ENCODE measurements around the gene CCDC86.

CCDC86 gene

DNA sequence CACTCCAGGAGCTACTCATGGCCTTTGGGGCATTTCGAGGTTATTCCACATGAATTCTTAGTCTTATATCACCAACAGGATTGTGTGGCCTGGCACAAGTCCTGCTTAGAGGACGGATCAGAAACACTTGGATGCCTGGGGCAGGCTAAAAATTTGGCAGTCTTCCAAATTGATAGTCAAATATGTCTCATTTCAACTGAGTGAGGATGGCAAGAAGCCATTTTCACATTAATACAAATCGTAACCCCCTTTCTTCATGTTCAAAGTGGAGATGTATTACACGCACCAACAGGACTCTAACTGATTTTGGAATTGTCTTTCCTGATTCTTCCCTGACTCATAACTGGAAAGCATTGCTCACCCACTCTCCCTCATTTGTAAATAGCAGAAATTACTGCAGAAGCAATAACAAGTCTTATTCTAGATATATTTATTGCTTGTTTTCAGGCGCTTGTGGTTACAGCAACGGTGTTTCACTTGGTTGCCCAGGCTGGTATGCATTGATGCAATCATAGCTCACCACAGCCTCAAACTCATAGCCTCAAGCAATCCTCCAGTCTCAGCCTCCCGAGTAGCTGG, 10.3 kb upstream of the CCDC86 start:
- no peak for DNase-seq (ENCODE audit: low spot score)

DNA sequence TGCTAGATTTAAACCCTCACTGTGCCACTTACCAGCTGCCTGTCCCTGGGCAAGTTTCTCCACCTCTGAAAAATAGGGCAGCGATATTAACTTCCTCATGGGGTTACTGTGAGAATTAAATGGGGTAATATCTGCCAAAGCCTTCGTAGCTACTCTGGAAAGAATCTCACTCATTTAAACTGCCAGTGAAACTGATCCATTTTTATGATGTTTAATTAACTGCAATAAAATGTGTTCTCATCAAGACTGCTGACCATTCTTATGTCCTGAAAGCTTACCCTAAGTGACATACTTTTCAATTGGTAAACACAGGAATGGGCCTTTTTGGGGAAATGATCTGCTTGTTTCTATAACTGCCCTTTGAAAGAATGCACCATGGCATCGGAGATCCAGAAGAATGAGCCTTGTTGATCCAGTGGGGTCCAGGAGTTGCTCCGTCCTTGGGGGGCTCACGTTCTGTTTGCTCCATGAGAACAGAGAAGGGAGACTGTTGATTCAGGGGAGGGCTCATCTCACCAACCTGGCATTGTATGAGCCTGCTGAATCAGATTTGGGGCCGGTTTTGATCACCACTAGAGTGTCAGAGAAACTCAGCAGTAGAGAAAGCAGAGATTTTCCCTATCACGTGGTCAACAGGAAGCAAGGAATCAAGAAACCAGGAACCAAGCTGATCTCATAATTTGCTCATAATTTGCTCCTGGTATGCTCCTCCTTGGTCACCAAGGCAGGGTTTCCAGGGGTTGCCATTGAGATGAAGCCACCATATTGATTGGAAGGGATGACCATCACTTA, 7.0 kb upstream of the CCDC86 start:
- no peak for DNase-seq (ENCODE audit: low spot score)

DNA sequence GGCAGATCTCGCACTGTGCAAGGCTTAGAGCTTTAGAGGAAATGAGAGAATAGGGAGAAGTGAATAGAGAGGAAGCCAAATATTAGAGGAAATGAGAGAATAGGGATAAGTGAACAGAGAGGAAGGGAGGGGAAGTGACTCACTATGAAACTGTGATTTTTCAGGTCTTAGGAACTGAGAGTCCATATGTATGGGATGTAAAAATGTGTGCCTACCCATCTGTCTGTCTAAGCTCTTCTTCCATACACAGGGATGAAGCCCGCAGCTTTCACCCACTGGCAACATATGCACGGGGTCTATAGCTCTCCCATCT, 6.4 kb upstream of the CCDC86 start:
- no peak for DNase-seq (ENCODE audit: low spot score)

DNA sequence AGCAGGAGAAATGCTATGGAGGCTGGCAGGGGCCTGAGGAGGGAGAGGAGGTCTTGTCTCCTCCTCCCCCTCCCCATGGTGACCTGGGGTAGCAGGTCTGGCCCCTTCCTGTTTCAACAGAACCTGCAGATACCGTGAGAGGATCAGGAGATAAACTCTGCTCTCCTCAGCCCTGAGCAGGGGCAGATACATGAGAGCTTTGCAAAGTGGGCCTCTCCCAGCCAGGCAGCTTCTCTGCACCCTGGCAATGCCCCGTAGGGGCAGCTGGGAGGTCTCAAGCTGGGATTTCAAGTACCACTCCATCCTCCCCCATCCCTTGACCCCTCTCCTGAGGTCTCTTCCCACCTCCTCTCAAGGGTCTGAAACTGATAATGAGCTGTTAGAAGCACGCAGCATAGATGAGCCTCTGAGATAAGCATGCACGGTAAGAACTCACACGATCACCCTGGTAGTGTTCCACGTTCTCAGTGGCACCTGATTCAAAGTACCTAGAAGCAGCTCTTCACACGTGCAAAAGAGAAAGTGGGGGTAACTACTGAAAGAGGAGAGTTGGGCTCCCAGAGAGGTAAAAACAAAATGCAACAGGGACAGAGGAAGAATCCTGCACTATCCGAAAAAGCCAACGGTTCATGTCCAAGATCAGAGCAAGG, 4.9 kb upstream of the CCDC86 start:
- DNase-seq (ENCODE audit: low spot score) = no peak

GRCh38 chr11:60838132-60838531, 3.8 kb upstream of the CCDC86 start:
- no peak for DNase-seq (ENCODE audit: low spot score)

DNA sequence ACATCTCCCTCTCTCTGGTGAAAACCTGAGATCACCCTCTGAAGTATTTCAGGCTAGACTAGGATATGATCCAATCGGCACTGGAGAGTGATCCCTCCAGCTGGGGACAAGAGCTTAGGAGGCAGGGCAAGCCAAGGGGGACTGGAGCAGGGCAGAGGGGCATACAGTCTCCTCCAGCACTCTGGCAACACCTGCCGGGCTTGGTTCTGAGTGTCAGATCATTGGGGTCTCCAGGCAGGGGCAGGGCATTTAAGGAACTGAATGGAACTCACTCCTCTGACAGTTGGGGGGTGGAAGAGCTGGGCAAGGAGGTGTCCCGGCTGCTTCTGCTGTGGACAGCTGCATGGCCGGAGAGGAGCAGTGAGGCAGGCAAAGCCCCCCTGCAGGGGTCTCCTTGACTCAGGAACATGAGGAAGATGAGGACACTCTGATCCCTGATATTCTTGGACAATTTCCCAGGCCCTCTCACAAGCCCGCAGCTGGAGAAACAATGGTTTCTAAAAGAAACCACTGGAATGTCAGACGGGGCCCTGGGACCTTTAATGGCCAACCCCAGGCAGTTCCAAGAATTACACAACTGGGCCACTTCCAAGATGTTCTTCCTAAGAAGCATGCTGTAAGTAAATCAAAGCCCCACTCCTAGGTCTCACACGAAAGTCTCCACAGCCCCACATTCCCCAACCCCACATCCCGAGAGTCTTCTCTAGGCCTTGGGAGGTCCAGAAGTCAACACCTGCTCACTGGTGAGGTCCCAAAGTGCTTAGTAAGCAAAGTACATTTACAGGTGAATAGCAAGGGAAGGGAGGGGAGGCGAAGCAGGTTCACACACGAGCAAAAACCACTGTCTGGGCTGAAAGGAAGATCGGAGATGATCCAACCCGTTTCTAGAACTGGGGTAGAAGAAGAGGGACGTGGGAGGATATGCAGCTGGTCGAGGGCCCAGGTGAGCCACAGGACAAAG, 1.2 kb upstream of the CCDC86 start:
- no peak for DNase-seq (ENCODE audit: low spot score)

DNA sequence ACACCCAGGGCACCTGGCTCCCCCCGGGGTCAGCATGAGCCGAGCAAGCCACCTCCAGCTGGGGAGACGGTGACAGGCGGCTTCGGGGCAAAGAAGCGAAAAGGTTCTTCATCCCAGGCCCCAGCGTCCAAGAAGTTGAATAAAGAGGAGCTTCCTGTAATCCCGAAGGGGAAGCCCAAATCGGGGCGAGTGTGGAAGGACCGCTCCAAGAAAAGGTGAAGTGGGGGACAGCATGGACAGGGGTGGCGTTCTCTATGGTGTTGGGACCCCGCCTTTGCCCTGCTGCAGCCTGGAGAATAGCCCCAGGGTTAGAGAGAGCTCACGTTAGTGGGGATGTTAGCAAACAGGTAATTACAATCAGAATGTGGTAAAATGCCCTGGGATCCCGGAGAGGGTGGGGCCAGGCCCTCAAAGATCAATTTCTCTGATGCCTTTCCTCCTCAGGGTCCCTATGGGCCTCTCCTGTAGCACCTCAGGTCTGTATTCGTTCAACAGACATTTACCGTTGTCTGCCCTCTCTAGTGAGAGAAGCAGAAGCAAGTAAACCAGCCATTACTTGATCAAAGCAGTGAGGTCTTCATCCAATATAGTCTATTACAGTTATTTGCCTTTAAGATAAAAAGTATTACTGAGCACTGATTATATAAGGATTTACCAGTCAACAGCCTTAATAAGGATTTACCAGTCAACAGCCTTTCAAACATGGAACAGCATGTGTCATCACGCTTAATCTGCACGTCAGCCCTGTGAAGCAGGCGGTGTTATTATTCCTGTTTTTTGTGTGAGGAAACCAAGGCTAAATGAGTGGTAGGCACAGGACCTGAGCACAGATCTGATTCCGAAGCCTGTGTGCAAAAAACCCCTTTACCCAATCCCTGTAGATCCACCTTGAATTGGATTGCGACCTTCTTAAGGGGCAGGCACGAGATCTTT, 1.0 kb downstream of the CCDC86 start:
- DNase-seq (ENCODE audit: low spot score) = no peak

GRCh38 chr11:60844045-60844869, 2.3 kb downstream of the CCDC86 start:
- no peak for DNase-seq (ENCODE audit: low spot score)

DNA sequence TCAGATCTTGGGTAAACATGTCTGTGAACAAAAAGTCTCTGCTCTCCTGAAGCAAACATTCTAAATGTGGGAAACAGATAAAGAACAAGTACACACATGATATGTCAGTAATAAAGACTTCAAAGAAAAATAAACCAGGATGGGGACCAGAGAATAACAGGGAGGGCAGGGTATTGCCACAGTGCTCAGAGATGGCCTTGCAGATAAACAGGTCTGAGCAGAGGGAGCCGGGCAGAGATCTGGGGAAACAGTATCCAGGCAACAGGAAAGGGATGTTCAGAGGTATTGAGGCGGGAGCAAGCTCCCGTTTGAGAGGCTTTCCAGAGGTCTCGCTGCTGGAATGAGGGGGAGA, 2.9 kb downstream of the CCDC86 start:
- DNase-seq (ENCODE audit: low spot score) = no peak

GRCh38 chr11:60845338-60845737, 3.4 kb downstream of the CCDC86 start:
- DNase-seq (ENCODE audit: low spot score) = no peak

GRCh38 chr11:60847281-60847680, 5.4 kb downstream of the CCDC86 start:
- no peak for DNase-seq (ENCODE audit: low spot score)

- no peak for DNase-seq (ENCODE audit: low spot score)
These were observed 6.0 kb downstream of the CCDC86 start for GRCh38 chr11:60847896-60848295.

- no peak for DNase-seq (ENCODE audit: low spot score)
These were observed 6.8 kb downstream of the CCDC86 start for GRCh38 chr11:60848714-60849151.

DNA sequence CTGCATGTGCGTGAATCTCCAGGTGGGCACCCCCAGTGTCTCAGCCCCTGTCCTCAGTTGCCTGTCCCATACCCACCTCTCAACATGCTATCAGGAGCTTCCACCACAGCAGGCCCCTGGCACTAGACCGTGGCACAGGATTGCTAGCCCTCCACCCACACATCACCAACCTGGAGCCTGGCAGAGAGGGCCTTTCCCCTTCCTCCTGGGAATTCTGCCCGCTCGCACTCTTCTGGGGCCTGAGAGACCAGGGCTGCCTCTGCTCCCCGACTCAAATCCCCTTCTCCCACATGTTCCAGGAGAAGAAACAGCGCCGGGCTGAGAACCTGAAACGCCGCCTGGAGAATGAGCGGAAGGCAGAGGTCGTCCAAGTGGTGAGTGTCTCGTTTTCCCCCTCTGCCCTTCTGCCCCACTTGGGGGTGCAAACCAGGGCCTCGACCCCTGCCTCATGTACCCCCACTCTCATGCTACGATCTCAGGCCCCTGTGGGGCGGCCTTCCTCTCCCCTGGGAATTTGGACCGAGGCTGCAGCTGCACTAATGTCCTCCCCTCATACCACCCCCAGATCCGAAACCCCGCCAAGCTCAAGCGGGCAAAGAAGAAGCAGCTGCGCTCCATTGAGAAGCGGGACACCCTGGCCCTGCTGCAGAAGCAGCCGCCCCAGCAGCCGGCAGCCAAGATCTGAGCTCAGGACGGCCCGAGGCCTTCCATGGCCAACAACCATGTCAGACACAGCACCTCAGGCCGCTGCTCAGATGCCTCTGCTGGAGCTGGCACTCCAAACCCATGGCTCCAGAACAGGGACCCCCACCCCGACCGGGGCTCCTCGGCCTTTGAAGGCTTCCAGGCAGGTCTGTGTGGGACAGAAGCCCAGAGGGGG, 8.0 kb downstream of the CCDC86 start:
- DNase-seq (ENCODE audit: low spot score) = no peak

DNA sequence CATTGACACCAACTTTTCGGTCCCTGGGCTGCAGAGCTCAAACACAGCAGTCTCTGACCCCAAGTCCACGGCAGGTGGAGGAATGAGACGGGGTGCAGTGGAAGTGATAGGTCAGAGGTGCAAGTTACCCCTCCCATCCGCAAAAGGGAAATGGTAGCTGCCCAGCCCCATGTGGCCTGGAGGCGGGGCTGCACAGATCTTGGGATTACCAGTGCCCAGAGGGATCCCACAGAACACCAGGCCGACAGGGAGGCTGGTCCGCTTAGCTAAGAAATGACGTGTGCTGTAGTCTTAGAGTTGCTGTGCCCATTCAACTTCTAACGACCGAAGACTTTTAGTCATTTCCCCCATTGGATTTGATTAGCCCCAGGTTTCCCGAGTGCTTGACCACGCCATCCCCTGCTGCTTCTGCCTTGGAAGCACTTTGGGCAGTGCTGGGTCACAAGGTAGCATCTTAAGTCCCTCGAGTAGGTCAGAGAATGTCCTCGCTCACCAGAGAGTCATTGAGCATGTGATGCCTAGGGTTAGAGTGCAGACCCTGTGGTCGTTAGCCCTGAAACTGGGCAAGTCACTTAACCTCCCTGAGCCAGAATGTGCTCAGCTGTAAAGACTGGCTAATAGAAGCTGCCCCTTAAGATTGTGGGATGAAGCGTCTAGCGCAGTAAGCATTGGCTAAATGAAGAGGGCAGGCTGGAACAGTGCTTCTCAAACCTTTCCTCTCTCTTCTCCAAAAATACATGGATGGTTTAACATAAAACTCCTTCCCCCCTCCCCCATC, 9.6 kb downstream of the CCDC86 start:
- no peak for DNase-seq (ENCODE audit: low spot score)

- DNase-seq (ENCODE audit: low spot score) = peak; percentile 58
These were observed 10.4 kb downstream of the CCDC86 start for GRCh38 chr11:60852117-60852981.
